Measurements from ENCODE around the gene AKR1E2. TPM values are rescaled to one million over a fixed set of nuclear protein-coding genes. Genes with fewer than 3 reads are reported as not detected.

Gene AKR1E2
- total RNA-seq, 1 experiment from 2014 or later = 0.36 TPM

GRCh38 chr10:4894335-4894734 lies 68.3 kb downstream of the AKR1E2 start:
- no peak for DNase-seq
- Histone ChIP-seq H3K9ac (ENCODE audit: low read length) (no peak overlapping the region), H3K4me1 (ENCODE audit: insufficient read depth, low read length) (no peaks in the 10 kb centered on the region), H3K9me2 (replicated peaks; ENCODE audit: low read length) (no peaks in the 10 kb centered on the region), H3K27ac (ENCODE audit: low read length) (no peak overlapping the region), H3F3A (ENCODE audit: low read length, unreplicated experiment) (no peaks in the 10 kb centered on the region), H4K20me1 (ENCODE audit: low read length) (no peaks in the 10 kb centered on the region), H2AFZ (ENCODE audit: low read length) (no peak overlapping the region), H3K27me3 (ENCODE audit: low read length) (no peaks in the 10 kb centered on the region), H3K36me3 (ENCODE audit: low read depth, low read length) (no peaks in the 10 kb centered on the region), H3K4me3 (ENCODE audit: low read length) (no peak overlapping the region), H3K9me3 (ENCODE audit: low read length) (no peaks in the 10 kb centered on the region), H3K4me2 (ENCODE audit: low read length) (no peak overlapping the region), H3K79me2 (ENCODE audit: low read length) (no peaks in the 10 kb centered on the region)
- intact Hi-C loops (cut with micrococcal nuclease) = no loop called here
- no TSS peak for BruUV-seq (replicated peaks)
- CTCF ChIA-PET = no interaction called here
- no peak for ATAC-seq
- POLR2A ChIA-PET (ENCODE audit: unreplicated experiment) = no interaction called here
- TF ChIP-seq EZH2phosphoT487 (IDR thresholded peaks at IDR 0.05; ENCODE audit: borderline replicate concordance, low read length) (no peak), EZH2 (IDR thresholded peaks at IDR 0.05; ENCODE audit: low read length, unreplicated experiment) (no peak)
- TF ChIP-seq, protein P1, sequence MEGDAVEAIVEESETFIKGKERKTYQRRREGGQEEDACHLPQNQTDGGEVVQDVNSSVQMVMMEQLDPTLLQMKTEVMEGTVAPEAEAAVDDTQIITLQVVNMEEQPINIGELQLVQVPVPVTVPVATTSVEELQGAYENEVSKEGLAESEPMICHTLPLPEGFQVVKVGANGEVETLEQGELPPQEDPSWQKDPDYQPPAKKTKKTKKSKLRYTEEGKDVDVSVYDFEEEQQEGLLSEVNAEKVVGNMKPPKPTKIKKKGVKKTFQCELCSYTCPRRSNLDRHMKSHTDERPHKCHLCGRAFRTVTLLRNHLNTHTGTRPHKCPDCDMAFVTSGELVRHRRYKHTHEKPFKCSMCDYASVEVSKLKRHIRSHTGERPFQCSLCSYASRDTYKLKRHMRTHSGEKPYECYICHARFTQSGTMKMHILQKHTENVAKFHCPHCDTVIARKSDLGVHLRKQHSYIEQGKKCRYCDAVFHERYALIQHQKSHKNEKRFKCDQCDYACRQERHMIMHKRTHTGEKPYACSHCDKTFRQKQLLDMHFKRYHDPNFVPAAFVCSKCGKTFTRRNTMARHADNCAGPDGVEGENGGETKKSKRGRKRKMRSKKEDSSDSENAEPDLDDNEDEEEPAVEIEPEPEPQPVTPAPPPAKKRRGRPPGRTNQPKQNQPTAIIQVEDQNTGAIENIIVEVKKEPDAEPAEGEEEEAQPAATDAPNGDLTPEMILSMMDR (conservative IDR thresholded peaks at IDR 0.05; ENCODE audit: low read depth, low read length) = no peak

Other genes with a start within 250 kb of the AKR1E2 start
- 1.8 and 3.2 TPM in 2 replicates for gene AKR1C1, start 137.2 kb downstream of the AKR1E2 start, total RNA-seq (2014; rRNA removed)
- 0.66 TPM in 1 of 2 replicates, not detected in the other for gene AKR1C2, start 177.7 kb downstream of the AKR1E2 start, total RNA-seq (2014; rRNA removed)

Data from PC-3 (cell line).